GM19467 (cell line): ENCODE data around the gene PMEL.

Experiments
- ATAC-seq: cut with Tn5 transposase; IDR thresholded peaks from one replicate; pipeline ENCODE4 v1.9.1; 2021; ENCODE audit warnings: mild to moderate bottlenecking, moderate library complexity; ENCODE audit not compliant: unreplicated experiment

PMEL gene

GRCh38 chr12:55942577-55943136, 23.2 kb downstream of the PMEL start:
- ATAC-seq, result no peak

- no peak for ATAC-seq
Observed at GRCh38 chr12:55942055-55942454, 23.8 kb downstream of the PMEL start.

- ATAC-seq, result peak; percentile 91
Observed at GRCh38 chr12:55940065-55940732, 25.6 kb downstream of the PMEL start.

GRCh38 chr12:55938826-55939501, 26.9 kb downstream of the PMEL start:
- no peak for ATAC-seq

GRCh38 chr12:55937981-55938380, 27.9 kb downstream of the PMEL start:
- no peak for ATAC-seq

GRCh38 chr12:55935738-55936151, 30.1 kb downstream of the PMEL start:
- ATAC-seq, result no peak

- ATAC-seq, result no peak
Observed at GRCh38 chr12:55934773-55935172, 31.1 kb downstream of the PMEL start.

GRCh38 chr12:55933799-55934742, 31.8 kb downstream of the PMEL start:
- no peak for ATAC-seq

- ATAC-seq, result no peak
Observed at GRCh38 chr12:55933169-55933798, 32.6 kb downstream of the PMEL start.

GRCh38 chr12:55932551-55932910, 33.3 kb downstream of the PMEL start:
- ATAC-seq, result no peak

GRCh38 chr12:55931780-55932550, 33.9 kb downstream of the PMEL start:
- ATAC-seq, result no peak

- no peak for ATAC-seq
Observed at GRCh38 chr12:55931317-55931779, 34.5 kb downstream of the PMEL start.

- no peak for ATAC-seq
Observed at GRCh38 chr12:55930771-55931316, 35.0 kb downstream of the PMEL start, which contains the start of gene DGKA. Gene DGKA (plus strand): TSS chr12:55931162. CDS start chr12:55936504, 5,342 bp downstream.

- ATAC-seq, result peak; percentile 37
Observed at GRCh38 chr12:55929306-55929791, 36.5 kb downstream of the PMEL start.

GRCh38 chr12:55927588-55928502, 38.0 kb downstream of the PMEL start, which contains the start of gene PYM1:
Gene PYM1 (minus strand): TSS chr12:55927894. CDS start chr12:55927761, 133 bp downstream.
- peak; percentile 35 for ATAC-seq

- ATAC-seq, result peak; percentile 38
Observed at GRCh38 chr12:55926738-55927587, 38.9 kb downstream of the PMEL start.
